ENCODE data around the gene SLF1. TPM values are rescaled to one million over a fixed set of nuclear protein-coding genes. Genes with fewer than 3 reads are reported as not detected.

SLF1 gene
- total RNA-seq, 1 experiment from 2014 or later: 10.2 TPM

DNA sequence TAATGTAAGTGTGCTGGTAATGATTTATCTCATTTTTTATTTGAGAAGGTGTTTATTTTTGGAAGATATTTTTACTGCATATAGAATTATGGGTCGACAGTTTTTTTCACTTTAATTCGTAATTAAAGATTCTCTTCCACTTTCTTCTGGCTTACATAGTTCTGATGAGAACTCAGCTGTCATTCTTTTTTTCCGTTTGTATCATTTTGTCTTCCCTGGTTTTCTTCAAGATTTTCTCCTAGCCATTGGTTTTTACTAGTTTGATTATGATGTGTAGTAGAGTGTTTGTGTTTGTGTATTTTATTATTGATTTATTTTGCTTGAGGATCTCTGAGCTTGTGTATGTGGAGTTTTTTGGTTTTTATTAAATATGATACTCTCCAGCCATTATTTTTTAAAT lies 21.7 kb downstream of the SLF1 start:
- no peak for DNase-seq
- no peaks in the 10 kb centered on the region for H3F3A ChIP-seq (ENCODE audit: insufficient read depth, low read depth)
- no peak overlapping the region for H2AFZ ChIP-seq
- POLR2A ChIA-PET (ENCODE audit: unreplicated experiment): no interaction called here
- no peak overlapping the region for H3K27ac ChIP-seq
- no peak overlapping the region for H3K4me2 ChIP-seq
- no peaks in the 10 kb centered on the region for H3K27me3 ChIP-seq (ENCODE audit: insufficient read depth, low read depth)
- TF ChIP-seq, protein P1, sequence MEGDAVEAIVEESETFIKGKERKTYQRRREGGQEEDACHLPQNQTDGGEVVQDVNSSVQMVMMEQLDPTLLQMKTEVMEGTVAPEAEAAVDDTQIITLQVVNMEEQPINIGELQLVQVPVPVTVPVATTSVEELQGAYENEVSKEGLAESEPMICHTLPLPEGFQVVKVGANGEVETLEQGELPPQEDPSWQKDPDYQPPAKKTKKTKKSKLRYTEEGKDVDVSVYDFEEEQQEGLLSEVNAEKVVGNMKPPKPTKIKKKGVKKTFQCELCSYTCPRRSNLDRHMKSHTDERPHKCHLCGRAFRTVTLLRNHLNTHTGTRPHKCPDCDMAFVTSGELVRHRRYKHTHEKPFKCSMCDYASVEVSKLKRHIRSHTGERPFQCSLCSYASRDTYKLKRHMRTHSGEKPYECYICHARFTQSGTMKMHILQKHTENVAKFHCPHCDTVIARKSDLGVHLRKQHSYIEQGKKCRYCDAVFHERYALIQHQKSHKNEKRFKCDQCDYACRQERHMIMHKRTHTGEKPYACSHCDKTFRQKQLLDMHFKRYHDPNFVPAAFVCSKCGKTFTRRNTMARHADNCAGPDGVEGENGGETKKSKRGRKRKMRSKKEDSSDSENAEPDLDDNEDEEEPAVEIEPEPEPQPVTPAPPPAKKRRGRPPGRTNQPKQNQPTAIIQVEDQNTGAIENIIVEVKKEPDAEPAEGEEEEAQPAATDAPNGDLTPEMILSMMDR (conservative IDR thresholded peaks at IDR 0.05): no peak
- TF ChIP-seq EZH2 (IDR thresholded peaks at IDR 0.05; ENCODE audit: low read depth): no peak
- no peaks in the 10 kb centered on the region for H3K4me1 ChIP-seq (replicated peaks; ENCODE audit: insufficient read depth)
- H4K20me1 ChIP-seq (ENCODE audit: insufficient read depth): no peaks in the 10 kb centered on the region
- no TSS peak for BruUV-seq (replicated peaks)
- H3K9me2 ChIP-seq (ENCODE audit: insufficient read depth): no peaks in the 10 kb centered on the region
- no peaks in the 10 kb centered on the region for H3K79me2 ChIP-seq (ENCODE audit: low read depth)
- H3K9me3 ChIP-seq (ENCODE audit: insufficient read depth, low read depth): peaks cover 11% of the 10 kb centered on the region
- H3K4me3 ChIP-seq: no peak overlapping the region
- CTCF ChIA-PET: no interaction called here
- H3K36me3 ChIP-seq (ENCODE audit: low read depth): peaks cover 15% of the 10 kb centered on the region
- intact Hi-C loops (cut with micrococcal nuclease; ENCODE audit: unreplicated experiment): no loop called here

DNA sequence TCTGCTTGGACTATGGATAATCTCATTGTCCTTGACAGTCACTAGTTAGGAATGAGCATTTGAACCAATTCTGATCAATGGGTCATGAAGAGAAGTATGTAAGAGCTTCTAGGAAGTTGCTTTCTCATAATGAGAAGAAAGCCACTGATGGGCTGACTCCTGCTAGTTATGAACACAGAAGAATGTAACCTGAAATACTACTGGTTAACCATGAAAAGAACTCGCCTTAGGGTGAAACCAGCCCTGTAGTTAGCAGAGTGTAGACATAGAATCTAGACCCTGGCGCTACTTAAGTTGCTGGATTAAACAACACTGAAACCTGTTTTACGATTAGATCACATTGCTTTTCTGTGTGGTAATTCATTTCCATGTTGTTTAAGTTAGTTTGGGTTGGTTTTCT lies 26.6 kb downstream of the SLF1 start:
- Histone ChIP-seq H3K27ac (no peak overlapping the region), H3K4me3 (no peak overlapping the region), H3K27me3 (ENCODE audit: insufficient read depth, low read depth) (no peaks in the 10 kb centered on the region), H3K79me2 (ENCODE audit: low read depth) (no peaks in the 10 kb centered on the region), H3K9me2 (ENCODE audit: insufficient read depth) (no peaks in the 10 kb centered on the region), H3K4me1 (replicated peaks; ENCODE audit: insufficient read depth) (no peaks in the 10 kb centered on the region), H3K4me2 (no peak overlapping the region), H3K9me3 (ENCODE audit: insufficient read depth, low read depth) (0 out of 2 replicates have a peak, but pooled peaks cover 4% of the 10 kb centered on the region), H3K36me3 (ENCODE audit: low read depth) (0 out of 2 replicates have a peak, but pooled peaks cover 7% of the 10 kb centered on the region), H2AFZ (no peak overlapping the region), H3F3A (ENCODE audit: insufficient read depth, low read depth) (no peaks in the 10 kb centered on the region), H4K20me1 (ENCODE audit: insufficient read depth) (no peaks in the 10 kb centered on the region)
- POLR2A ChIA-PET (ENCODE audit: unreplicated experiment): no interaction called here
- intact Hi-C loops (cut with micrococcal nuclease; ENCODE audit: unreplicated experiment): no loop called here
- TF ChIP-seq, protein P1 (conservative IDR thresholded peaks at IDR 0.05): no peak
- no peak for TF ChIP-seq EZH2 (IDR thresholded peaks at IDR 0.05; ENCODE audit: low read depth)
- no TSS peak for BruUV-seq (replicated peaks)
- DNase-seq: no peak
- CTCF ChIA-PET: no interaction called here

DNA sequence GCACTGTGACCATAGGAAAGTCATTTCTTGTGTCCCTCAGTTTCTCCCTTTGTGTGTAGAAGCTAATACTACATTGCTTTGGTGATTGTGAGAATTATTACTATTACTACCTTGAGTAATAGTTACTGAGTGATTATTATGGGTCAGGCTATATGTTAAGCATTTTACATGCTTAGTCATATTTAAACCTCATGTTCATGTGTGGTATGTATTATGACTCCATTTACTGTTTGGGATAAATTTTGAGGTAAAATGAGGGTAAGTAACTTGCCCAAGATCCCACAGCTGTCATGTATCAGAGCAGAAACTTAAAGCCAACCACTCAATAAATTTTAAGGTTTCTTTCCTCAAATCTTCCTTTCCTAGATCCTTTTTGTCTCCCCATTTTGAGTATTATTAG lies 28.3 kb downstream of the SLF1 start:
- Histone ChIP-seq H3K9me2 (ENCODE audit: insufficient read depth) (no peaks in the 10 kb centered on the region), H3K9me3 (ENCODE audit: insufficient read depth, low read depth) (no peaks in the 10 kb centered on the region), H3K4me1 (replicated peaks; ENCODE audit: insufficient read depth) (no peaks in the 10 kb centered on the region), H4K20me1 (ENCODE audit: insufficient read depth) (no peaks in the 10 kb centered on the region), H3K27ac (no peak overlapping the region), H3K36me3 (ENCODE audit: low read depth) (no peaks in the 10 kb centered on the region), H3F3A (ENCODE audit: insufficient read depth, low read depth) (no peaks in the 10 kb centered on the region), H3K4me2 (no peak overlapping the region), H3K27me3 (ENCODE audit: insufficient read depth, low read depth) (no peaks in the 10 kb centered on the region), H3K4me3 (no peak overlapping the region), H2AFZ (no peak overlapping the region), H3K79me2 (ENCODE audit: low read depth) (no peaks in the 10 kb centered on the region)
- no peak for DNase-seq
- ChIA-PET CTCF (no interaction called here), POLR2A (ENCODE audit: unreplicated experiment) (no interaction called here)
- intact Hi-C loops (cut with micrococcal nuclease; ENCODE audit: unreplicated experiment): no loop called here
- no TSS peak for BruUV-seq (replicated peaks)
- TF ChIP-seq, protein P1 (conservative IDR thresholded peaks at IDR 0.05): no peak
- no peak for TF ChIP-seq EZH2 (IDR thresholded peaks at IDR 0.05; ENCODE audit: low read depth)
